ENCODE data around the gene PRKAR1B. TPM values are rescaled to one million over a fixed set of nuclear protein-coding genes. Genes with fewer than 3 reads are reported as not detected.
A peak's percentile ranks its signal among the peaks of the same experiment; 100 is the strongest.

Gene PRKAR1B
- total and polyA plus RNA-seq, 2 donors (not counting 1 experiment from before 2014, with no cell fraction given), result 4.5 to 8.6 TPM

GRCh38 chr7:617614-618538 lies 109.2 kb downstream of the PRKAR1B start:
- Histone ChIP-seq H3K36me3 (replicated peaks in 1 of 2; ENCODE audit: control extremely low read depth in 1 of 2, control insufficient read depth in 1 of 2, extremely low read depth in 1 of 2, insufficient read depth in 2 of 2, low read length in 1 of 2) (no peaks in the 10 kb centered on the region), H3K79me2 (ENCODE audit: control insufficient read depth, insufficient read depth, low read length) (no peaks in the 10 kb centered on the region), H3K27ac (ENCODE audit: low read length in 2 of 2) (no peak overlapping the region), H2AFZ (ENCODE audit: insufficient read depth, low read depth, low read length, poor library complexity, severe bottlenecking) (peak overlapping the region; percentile 10), H3K9ac (ENCODE audit: low read length) (no peak overlapping the region), H3K4me2 (replicated peaks; ENCODE audit: low read depth, low read length, poor library complexity, severe bottlenecking) (peak overlapping the region; percentile 26), H3K4me3 (ENCODE audit: control extremely low read depth in 1 of 5, extremely low read depth in 1 of 5, insufficient read depth in 1 of 5, low read depth in 2 of 5, low read length in 4 of 5) (no peak overlapping the region), H4K20me1 (ENCODE audit: control insufficient read depth, insufficient read depth, low read length, poor library complexity, severe bottlenecking) (no peaks in the 10 kb centered on the region), H3K4me1 (ENCODE audit: control insufficient read depth in 2 of 2, insufficient read depth in 2 of 2, low read length in 2 of 2) (peaks cover 6 to 7% of the 10 kb centered on the region in 2 donors), H3K9me3 (ENCODE audit: control extremely low read depth in 1 of 3, control insufficient read depth in 2 of 3, insufficient read depth in 1 of 3, low read length in 2 of 3) (peaks cover 0 to 20% (median 13%) of the 10 kb centered on the region in 3 donors), H3K27me3 (replicated peaks in 1 of 4; ENCODE audit: control extremely low read depth in 1 of 4, control insufficient read depth in 3 of 4, insufficient read depth in 4 of 4, low read length in 3 of 4) (no peaks in the 10 kb centered on the region)
- WGBS (ENCODE audit: insufficient coverage), result 92% methylated on average over 18 of the region's 23 CpGs
- H3K27me3 Mint-ChIP-seq, result no peaks in the 10 kb centered on the region
- peaks cover 4% of the 10 kb centered on the region for H3K9me3 Mint-ChIP-seq (ENCODE audit: insufficient read depth)
- ChIA-PET POLR2A (no interaction called here), CTCF (no interaction called here)
- H3K4me1 Mint-ChIP-seq, result peaks cover 10% of the 10 kb centered on the region
- DNase-seq, result no peak
- peak overlapping the region; percentile 22 for H3K27ac Mint-ChIP-seq
- no peak for ATAC-seq (ENCODE audit: low read depth)
- TF ChIP-seq EZH2 (IDR thresholded peaks at IDR 0.05; ENCODE audit: borderline replicate concordance, insufficient read depth, low read depth, low read length, poor library complexity, severe bottlenecking), result no peak
- TF ChIP-seq, protein P1, sequence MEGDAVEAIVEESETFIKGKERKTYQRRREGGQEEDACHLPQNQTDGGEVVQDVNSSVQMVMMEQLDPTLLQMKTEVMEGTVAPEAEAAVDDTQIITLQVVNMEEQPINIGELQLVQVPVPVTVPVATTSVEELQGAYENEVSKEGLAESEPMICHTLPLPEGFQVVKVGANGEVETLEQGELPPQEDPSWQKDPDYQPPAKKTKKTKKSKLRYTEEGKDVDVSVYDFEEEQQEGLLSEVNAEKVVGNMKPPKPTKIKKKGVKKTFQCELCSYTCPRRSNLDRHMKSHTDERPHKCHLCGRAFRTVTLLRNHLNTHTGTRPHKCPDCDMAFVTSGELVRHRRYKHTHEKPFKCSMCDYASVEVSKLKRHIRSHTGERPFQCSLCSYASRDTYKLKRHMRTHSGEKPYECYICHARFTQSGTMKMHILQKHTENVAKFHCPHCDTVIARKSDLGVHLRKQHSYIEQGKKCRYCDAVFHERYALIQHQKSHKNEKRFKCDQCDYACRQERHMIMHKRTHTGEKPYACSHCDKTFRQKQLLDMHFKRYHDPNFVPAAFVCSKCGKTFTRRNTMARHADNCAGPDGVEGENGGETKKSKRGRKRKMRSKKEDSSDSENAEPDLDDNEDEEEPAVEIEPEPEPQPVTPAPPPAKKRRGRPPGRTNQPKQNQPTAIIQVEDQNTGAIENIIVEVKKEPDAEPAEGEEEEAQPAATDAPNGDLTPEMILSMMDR (IDR thresholded peaks at IDR 0.05), result no peak
- intact Hi-C loops (cut with micrococcal nuclease), result no loop called here
- no peak overlapping the region for H3K4me3 Mint-ChIP-seq

Data from B cell (primary cell).